Spleen (tissue), 11 donors: ENCODE results near the gene SULF2. TPM values are rescaled to one million over a fixed set of nuclear protein-coding genes. Genes with fewer than 3 reads are reported as not detected.

Experiments
- DNase-seq: peaks from one replicate; pipeline ENCODE4 v3.0.0-alpha.2; 2020
- H3K27ac ChIP-seq, 8 donors: fragments of 200-600 bp; sonication (generic) in 7 of 8; 1 replicate in 4 of 8; 2 replicates in 4 of 8; pipeline versions ENCODE4 v1.5.0 to v1.8.0; 2016 to 2021; ENCODE audit warnings: inconsistent platforms in 4 of 8, mild to moderate bottlenecking in 4 of 8, moderate library complexity in 1 of 8
- H3K27me3 ChIP-seq, 7 donors: fragments of 200-600 bp; sonication (generic) in 6 of 7; replicated peaks in 1 of 7; 1 replicate in 4 of 7; 2 replicates in 3 of 7; pipeline versions ENCODE4 v1.5.0 to v1.8.0; 2016 to 2021; ENCODE audit warnings: inconsistent platforms in 3 of 7, mild to moderate bottlenecking in 1 of 7
- H3K36me3 ChIP-seq, 6 donors: fragments of 200-600 bp; sonication (generic) in 5 of 6; 1 replicate in 4 of 6; 2 replicates in 2 of 6; pipeline versions ENCODE4 v1.5.0 to v1.8.0; 2016 to 2021; ENCODE audit warnings: inconsistent platforms in 2 of 6
- H3K4me1 ChIP-seq, 6 donors: fragments of 200-600 bp; sonication (generic) in 5 of 6; 1 replicate in 3 of 6; 2 replicates in 3 of 6; pipeline versions ENCODE4 v1.5.0 to v1.8.0; 2016 to 2021; ENCODE audit warnings: inconsistent platforms in 3 of 6
- H3K4me3 ChIP-seq, 8 donors: fragments of 200-600 bp; sonication (generic) in 7 of 8; 1 replicate in 4 of 8; 2 replicates in 4 of 8; pipeline versions ENCODE4 v1.5.0 to v1.8.0; 2016 to 2021; ENCODE audit warnings: inconsistent platforms in 4 of 8, mild to moderate bottlenecking in 4 of 8, moderate library complexity in 2 of 8
- H3K9me3 ChIP-seq, 8 donors: fragments of 200-600 bp; sonication (generic) in 7 of 8; 1 replicate in 4 of 8; 2 replicates in 4 of 8; pipeline versions ENCODE4 v1.5.0 to v1.8.0; 2016 to 2021; ENCODE audit warnings: inconsistent platforms in 4 of 8
- CTCF ChIP-seq, 11 experiments: fragments of 200-600 bp in 7 of 11; fragments of 450-650 bp in 4 of 11; sonication (generic) in 4 of 11; IDR thresholded peaks in 8 of 11; conservative IDR thresholded peaks in 3 of 11; 1 replicate in 7 of 11; 2 replicates in 4 of 11; pipeline versions ENCODE4 v1.4.0 to v1.8.0; 2016 to 2021; ENCODE audit warnings: antibody characterized with exemption in 11 of 11, inconsistent platforms in 4 of 11, mild to moderate bottlenecking in 1 of 11
- POLR2A ChIP-seq, 3 donors: fragments of 450-650 bp; IDR thresholded peaks; one replicate each; pipeline ENCODE4 v1.5.1; 2017; ENCODE audit warnings: antibody characterized with exemption in 3 of 3, mild to moderate bottlenecking in 1 of 3
- POLR2AphosphoS5 ChIP-seq, 3 donors: sonication (generic); formaldehyde crosslinking; IDR thresholded peaks; one replicate each; pipeline ENCODE4 v1.5.1; 2017; ENCODE audit warnings: antibody characterized with exemption in 3 of 3
- WGBS, 5 donors: extraction: QIAGEN DNeasy Blood & Tissue Kit in 3 of 5; methylation state at CpG; one replicate each; pipeline versions ENCODE4 v1.1.5 to v1.1.7; 2013 to 2018; 5-methylcytosine and 5-hydroxymethylcytosine counted together
- intact Hi-C: fragments of 100-400 bp; cut with DNase I; formaldehyde crosslinking; loops from one replicate; pipeline ENCODE4 v1.15.0; 2023; ENCODE audit warnings: low total_unique reads
- polyA plus RNA-seq, 3 donors: library from polyadenylated mRNA; stranded (reverse); fragments of 200-250 nt; gene quantifications; one replicate each; pipeline ENCODE4 v1.2.1, GENCODE V29; 2013
- total RNA-seq, 7 donors: library from RNA; depleted of rRNA in 3 of 7; stranded (reverse); fragments of >200 nt in 3 of 7; fragmentation: NEBNext Ultra II Directional in 4 of 7; extraction: Animal tissue kit (Norgen Biotek cat#: 25700) in 4 of 7; gene quantifications; one replicate each; pipeline versions ENCODE4 v1.1.0 to v1.2.1, GENCODE V29; 2016 to 2021
- donor health status: healthy with polysubstance abuse.
- donor health status: DM: no; HTN: no; CAD: no; lungs with moderate emphysema.
- donor health status: DM: no; HTN: no; CAD: no.
- donor health status: Bipolar disorder and iron deficiency.
- donor health status: healthy.
- donor health status: DM: no; HTN: no; CAD: no.
- donor health status: DM: yes; HTN: yes; CAD: no.

Gene SULF2
- total and polyA plus RNA-seq, 10 donors: 5.5 to 49.1 (median 15.7) TPM

- Histone ChIP-seq H3K27ac (no peak overlapping the region), H3K9me3 (peaks cover 0 to 3% (median 0%) of the 10 kb centered on the region in 8 donors), H3K27me3 (no peaks in the 10 kb centered on the region), H3K4me1 (peaks cover 0 to 19% (median 11%) of the 10 kb centered on the region in 6 donors), H3K4me3 (no peak overlapping the region), H3K36me3 (no peaks in the 10 kb centered on the region)
- TF ChIP-seq CTCF (IDR thresholded peaks at IDR 0.05 in 8 of 11, conservative IDR thresholded peaks at IDR 0.05 in 3 of 11) (no peak), POLR2AphosphoS5 (IDR thresholded peaks at IDR 0.05) (no peak), POLR2A (IDR thresholded peaks at IDR 0.05) (no peak)
- DNase-seq: no peak
- 82 to 90% (median 87%) methylated on average over 21 to 26 of the region's 26 CpGs for WGBS, 5 donors
- intact Hi-C loops: no loop called here
Observed at GRCh38 chr20:47684306-47685080, 100.8 kb downstream of the SULF2 start.

- Histone ChIP-seq H3K9me3 (no peaks in the 10 kb centered on the region), H3K27me3 (peaks cover 0 to under 1% (median 0%) of the 10 kb centered on the region in 7 donors), H3K4me3 (no peak overlapping the region), H3K36me3 (no peaks in the 10 kb centered on the region), H3K27ac (peak overlapping the region in 5 of 8 donors; percentile 9 to 62 (median 58)), H3K4me1 (peaks cover 0 to 20% (median 11%) of the 10 kb centered on the region in 6 donors)
- no peak for DNase-seq
- intact Hi-C loops: no loop called here
- 86 to 94% (median 90%) methylated on average over 18 to 19 of the region's 19 CpGs for WGBS, 5 donors
- TF ChIP-seq POLR2AphosphoS5 (IDR thresholded peaks at IDR 0.05): no peak
- TF ChIP-seq CTCF (IDR thresholded peaks at IDR 0.05 in 8 of 11, conservative IDR thresholded peaks at IDR 0.05 in 3 of 11): no peak
- TF ChIP-seq POLR2A (IDR thresholded peaks at IDR 0.05): no peak
Observed at GRCh38 chr20:47682916-47683315, 102.4 kb downstream of the SULF2 start.

GRCh38 chr20:47682028-47682783 lies 103.1 kb downstream of the SULF2 start:
- Histone ChIP-seq H3K27me3 (peaks cover 0 to 4% (median 0%) of the 10 kb centered on the region in 7 donors), H3K4me3 (no peak overlapping the region), H3K9me3 (no peaks in the 10 kb centered on the region), H3K27ac (peak overlapping the region in 7 of 8 donors; percentile 3 to 62 (median 57)), H3K36me3 (no peaks in the 10 kb centered on the region), H3K4me1 (peaks cover 0 to 25% (median 11%) of the 10 kb centered on the region in 6 donors)
- WGBS, 5 donors: 51 to 77% (median 63%) methylated on average over 20 to 22 of the region's 22 CpGs
- TF ChIP-seq CTCF (IDR thresholded peaks at IDR 0.05 in 8 of 11, conservative IDR thresholded peaks at IDR 0.05 in 3 of 11) (no peak), POLR2AphosphoS5 (IDR thresholded peaks at IDR 0.05) (peak; percentile 65 to 81 (median 73))
- intact Hi-C loops: no loop called here
- DNase-seq: peak; percentile 82
